22Rv1 (cell line): ENCODE measurements around the gene TSC1.

Source experiments
- H3K27ac ChIP-seq: fragments of 450-650 bp; 2 replicates; pipeline ENCODE4 v1.5.1; 2017
- ZFX ChIP-seq: fragments of 450-650 bp; IDR thresholded peaks from 2 replicates; pipeline ENCODE4 v1.6.1; 2017; ENCODE audit warnings: antibody characterized with exemption, borderline replicate concordance
- TF ChIP-seq, protein P1 (sequence below): fragments of 450-650 bp; IDR thresholded peaks from 2 replicates; pipeline ENCODE4 v1.5.1; 2017; ENCODE audit warnings: mild to moderate bottlenecking

Gene TSC1

DNA sequence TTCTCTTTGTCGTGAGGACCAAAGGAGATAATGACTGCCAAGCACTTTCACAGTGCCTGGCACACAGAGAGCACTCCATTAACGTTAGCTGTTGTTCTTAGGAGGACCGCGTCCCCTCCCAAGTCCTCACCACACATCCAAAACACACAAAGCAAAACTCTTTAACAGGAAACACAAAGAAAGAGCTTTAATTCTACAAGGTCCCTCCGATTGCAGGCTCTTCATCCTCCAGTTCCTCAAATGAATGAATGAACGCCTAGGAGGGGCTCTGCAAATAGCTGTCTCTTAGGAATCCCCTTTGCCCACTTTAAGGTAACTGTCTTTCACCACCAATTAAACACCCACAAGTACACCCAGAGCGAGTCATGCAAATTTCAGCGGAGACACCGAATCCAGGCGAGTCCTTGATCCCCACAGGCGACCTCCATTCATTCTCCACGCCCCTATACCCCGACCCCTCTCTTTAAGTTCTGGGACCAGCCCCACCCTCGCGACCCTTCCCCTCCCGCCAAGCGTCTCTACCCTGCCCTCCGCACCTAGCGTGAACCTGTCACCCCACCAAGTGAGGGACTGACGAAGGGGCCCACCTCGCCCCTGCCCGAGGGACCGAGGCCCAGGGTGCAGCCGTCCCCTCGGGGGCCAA, 644 bp downstream of the TSC1 start:
- H3K27ac ChIP-seq: peak overlapping the region; percentile 80
- TF ChIP-seq, protein P1, sequence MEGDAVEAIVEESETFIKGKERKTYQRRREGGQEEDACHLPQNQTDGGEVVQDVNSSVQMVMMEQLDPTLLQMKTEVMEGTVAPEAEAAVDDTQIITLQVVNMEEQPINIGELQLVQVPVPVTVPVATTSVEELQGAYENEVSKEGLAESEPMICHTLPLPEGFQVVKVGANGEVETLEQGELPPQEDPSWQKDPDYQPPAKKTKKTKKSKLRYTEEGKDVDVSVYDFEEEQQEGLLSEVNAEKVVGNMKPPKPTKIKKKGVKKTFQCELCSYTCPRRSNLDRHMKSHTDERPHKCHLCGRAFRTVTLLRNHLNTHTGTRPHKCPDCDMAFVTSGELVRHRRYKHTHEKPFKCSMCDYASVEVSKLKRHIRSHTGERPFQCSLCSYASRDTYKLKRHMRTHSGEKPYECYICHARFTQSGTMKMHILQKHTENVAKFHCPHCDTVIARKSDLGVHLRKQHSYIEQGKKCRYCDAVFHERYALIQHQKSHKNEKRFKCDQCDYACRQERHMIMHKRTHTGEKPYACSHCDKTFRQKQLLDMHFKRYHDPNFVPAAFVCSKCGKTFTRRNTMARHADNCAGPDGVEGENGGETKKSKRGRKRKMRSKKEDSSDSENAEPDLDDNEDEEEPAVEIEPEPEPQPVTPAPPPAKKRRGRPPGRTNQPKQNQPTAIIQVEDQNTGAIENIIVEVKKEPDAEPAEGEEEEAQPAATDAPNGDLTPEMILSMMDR: no peak
- TF ChIP-seq ZFX: no peak

- H3K27ac ChIP-seq: no peak overlapping the region
- no peak for TF ChIP-seq ZFX
- TF ChIP-seq, protein P1: no peak
Observed at GRCh38 chr9:132942541-132943182, 1.8 kb downstream of the TSC1 start.

DNA sequence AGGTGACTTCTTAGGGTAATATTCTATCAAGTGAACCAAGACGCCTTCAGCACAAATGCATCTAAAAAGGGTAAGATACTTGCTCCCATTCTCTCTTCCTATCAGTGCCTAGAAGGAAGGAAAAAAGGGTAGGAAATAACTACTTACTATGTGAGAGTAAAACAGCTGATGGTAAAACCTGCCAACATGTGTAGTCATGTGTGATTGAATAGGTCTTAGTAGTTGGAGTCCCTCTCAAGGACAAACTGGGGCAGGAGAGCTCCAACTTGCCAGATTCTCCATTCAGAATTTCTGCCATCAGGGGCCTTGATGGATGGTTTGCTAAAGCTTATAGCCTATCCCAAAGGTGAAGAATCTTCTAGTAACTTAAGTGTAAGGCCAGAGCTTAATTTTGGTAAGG, 5.2 kb downstream of the TSC1 start:
- TF ChIP-seq, protein P1: no peak
- TF ChIP-seq ZFX: no peak
- no peak overlapping the region for H3K27ac ChIP-seq

- no peak overlapping the region for H3K27ac ChIP-seq
Observed at GRCh38 chr9:132937463-132937901, 6.9 kb downstream of the TSC1 start.

DNA sequence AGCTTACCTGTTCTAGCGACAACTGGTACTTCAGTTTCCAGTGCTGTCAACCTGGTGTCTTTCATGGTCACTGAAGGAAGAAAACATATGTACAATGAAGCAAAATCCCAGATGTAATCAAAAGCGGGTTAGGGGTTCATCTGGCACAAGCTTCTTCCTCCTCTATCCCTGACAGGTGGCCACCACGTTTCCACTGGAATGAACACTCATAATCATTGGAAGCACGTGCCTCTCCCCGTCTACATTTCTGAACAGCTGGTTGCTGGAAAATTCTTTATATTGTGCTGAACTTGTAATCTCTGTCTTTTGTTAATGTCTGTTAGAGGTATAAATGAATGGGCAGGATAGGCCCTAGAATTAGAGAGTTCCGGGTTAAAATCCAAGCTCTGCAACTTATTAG, 9.4 kb downstream of the TSC1 start:
- H3K27ac ChIP-seq: no peak overlapping the region

More at GRCh38 chr9:132937463-132937901, 6.9 kb downstream of the TSC1 start:
- TF ChIP-seq, protein P1: no peak
- no peak for TF ChIP-seq ZFX

GRCh38 chr9:132931178-132931735, 13.2 kb downstream of the TSC1 start:
- TF ChIP-seq, protein P1: no peak
- TF ChIP-seq ZFX: no peak
- no peak overlapping the region for H3K27ac ChIP-seq

More for the DNA sequence above, 9.4 kb downstream of the TSC1 start:
- no peak for TF ChIP-seq ZFX
- TF ChIP-seq, protein P1: no peak

DNA sequence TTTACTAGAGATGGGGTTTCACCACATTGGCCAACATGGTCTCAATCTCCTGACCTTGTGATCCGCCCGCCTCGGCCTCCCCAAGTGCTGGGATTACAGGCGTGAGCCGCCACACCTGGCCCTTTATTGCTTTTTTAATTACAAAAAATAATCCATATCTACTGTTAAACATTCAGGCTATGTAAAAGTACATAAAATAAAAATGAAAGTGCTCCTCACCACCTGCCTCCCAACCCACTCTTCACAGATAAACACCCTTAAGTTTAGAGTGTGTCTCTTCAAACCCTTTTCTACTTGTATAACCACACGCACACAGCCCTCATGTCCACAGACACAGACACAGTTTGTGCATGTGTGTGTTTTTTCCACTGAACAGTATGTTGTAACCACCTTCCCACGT, 16.7 kb downstream of the TSC1 start:
- H3K27ac ChIP-seq: no peak overlapping the region
- TF ChIP-seq ZFX: no peak
- TF ChIP-seq, protein P1: no peak
